Posterior vena cava (tissue), 2 donors: ENCODE results near the gene EIF3L. TPM values are rescaled to one million over a fixed set of nuclear protein-coding genes. Genes with fewer than 3 reads are reported as not detected.

Source experiments
- DNase-seq: peaks from one replicate; pipeline ENCODE4 v3.0.0-alpha.2; 2020; ENCODE audit warnings: low spot score
- intact Hi-C, 2 donors: fragments of 100-400 bp; cut with DNase I; formaldehyde crosslinking; loops; one replicate each; pipeline versions ENCODE4 v1.14.1 to v1.14.2; 2022 to 2023
- total RNA-seq, 2 donors: library from RNA; stranded (reverse); fragmentation: NEBNext Ultra II Directional; extraction: Animal tissue kit (Norgen Biotek cat#: 25700); gene quantifications; one replicate each; pipeline ENCODE4 v1.2.1, GENCODE V29; 2021
- donor health status: DM: yes; HTN: yes; CAD: no.
- donor health status: DM: yes; HTN: yes; CAD: no.

The EIF3L gene
- total RNA-seq, 2 donors from 2014 or later: 260 to 267 TPM

DNA sequence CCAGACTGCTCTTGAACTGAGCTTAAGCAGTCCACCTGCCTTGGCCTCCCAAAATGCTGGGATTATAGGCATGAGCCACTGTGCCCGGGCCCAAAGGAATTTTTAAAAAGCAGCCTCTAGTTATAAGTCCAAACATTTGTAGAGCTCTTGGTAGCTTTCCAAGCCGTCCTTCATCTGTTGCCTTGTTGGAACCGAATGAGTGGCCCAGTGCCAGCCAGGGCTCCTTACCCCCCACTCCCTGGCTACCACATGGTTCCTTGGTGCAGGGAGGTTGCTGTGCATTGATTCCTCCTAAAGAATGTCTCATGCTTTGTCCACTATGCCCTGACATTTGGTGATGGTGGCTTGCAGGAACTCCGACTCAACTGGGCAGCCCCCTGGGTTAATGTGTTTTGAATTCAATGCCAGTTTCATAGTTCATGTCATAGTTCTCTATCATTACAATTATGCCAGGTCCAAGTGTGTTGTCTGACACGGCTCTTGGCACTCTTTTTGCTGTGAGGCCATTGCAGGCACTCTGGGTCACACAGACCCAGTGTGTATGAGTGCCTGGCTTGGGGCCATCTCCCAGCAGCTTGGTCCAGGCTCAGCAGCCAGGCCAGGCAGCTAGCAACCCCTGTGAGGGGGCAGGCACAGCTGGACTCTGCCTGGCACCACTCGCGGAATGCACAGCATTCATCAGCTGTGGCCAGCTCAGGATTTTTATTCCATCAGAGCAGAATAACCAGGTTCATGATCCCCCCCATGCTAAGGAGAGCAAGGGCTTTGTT lies 43.5 kb downstream of the EIF3L start:
- intact Hi-C loops: no loop called here
- no peak for DNase-seq

DNA sequence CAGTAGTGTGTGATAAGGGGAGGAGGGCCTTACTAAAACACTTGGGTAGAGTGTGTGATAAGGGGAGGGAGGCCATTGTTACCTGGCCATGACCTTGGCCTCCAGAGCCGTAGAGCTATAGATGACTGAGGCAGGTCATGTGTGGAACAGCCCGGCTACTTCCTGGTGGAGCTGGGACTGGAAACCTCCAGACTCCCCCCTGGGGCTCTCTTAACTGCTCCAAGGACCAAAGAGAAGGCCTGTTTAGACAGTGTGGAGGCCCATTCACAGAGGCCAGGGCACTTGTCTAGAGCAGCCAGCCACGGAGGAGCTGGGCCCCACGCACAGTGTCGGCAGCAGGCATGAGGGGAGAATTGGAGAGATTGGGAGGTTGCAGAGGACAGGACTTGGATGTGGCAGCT lies 44.4 kb downstream of the EIF3L start:
- no peak for DNase-seq
- intact Hi-C loops: no loop called here

DNA sequence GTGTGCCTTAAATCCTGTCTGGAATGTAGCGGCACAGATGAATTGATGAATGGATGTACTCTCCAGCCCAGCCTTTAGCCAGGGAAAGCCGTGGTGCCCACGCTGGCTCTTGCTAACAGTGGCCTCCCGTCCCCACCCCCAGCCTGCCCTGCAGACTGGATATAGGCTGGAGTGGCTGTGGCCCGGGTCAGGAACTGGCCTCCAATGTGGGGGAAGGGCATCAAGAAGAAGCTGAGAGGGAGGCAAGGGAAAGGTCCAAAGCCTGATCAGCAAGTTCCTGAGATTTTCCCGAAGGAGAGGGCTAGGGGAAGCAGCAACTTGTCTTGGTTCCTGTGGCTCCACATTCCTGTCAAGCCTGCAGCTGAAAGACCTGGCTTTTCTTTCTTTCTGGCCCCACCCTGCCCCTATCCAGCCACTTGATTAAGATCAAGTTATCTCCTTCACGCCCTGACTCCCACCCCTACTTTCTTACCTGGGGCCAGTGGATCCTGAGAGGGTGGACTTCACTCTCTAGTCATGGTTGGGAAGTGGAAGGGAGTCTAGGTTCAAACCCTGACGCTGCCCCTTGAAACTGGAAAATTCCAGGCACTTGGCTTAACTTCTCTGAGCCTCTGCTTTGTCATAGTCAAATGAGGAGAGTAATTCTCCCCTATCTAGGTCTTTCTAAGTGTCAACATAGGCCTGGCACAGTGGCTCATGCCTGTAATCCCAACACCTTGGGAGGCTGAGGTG lies 45.9 kb downstream of the EIF3L start:
- intact Hi-C loops: no loop called here
- DNase-seq: no peak

DNA sequence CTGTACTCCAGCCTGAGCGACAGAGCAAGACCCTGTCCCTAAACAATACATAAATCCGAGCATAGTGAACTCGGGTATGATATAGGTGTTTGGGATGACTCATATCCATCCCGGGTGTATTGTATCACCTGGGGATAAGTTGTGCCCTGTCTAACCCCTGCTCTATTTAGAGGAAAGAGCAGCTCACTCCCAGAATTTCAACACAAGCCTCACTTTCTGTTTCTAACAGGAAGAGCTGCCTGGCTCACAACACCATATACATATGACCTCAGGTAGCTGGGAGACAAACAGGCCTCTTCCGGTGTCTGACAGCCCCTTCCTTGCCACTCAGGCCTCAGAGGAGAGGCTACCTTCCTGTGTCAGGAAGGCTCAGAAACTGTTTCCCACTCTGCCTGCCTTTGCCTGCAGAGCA lies 47.0 kb downstream of the EIF3L start:
- DNase-seq: no peak
- intact Hi-C loops: no loop called here

DNA sequence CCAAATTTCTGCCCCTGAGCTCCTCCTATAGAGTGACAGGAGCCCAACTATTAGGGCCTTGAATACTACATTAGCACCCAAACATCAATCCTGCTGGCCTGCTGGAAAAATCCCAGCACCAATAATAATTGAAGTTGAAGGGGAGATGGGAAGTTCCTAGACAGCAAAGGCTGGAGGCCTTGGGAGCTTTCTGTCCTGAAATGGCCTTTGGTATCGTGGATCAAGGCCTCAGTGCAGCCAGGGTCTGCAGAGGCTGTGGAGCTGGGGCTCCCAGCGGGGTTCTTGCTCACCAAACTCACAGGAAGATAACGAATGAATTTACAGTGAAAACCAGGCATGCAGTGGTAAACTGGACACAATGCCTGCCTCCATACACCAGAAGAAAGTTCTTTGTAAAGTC lies 47.7 kb downstream of the EIF3L start:
- intact Hi-C loops: no loop called here
- DNase-seq: no peak

DNA sequence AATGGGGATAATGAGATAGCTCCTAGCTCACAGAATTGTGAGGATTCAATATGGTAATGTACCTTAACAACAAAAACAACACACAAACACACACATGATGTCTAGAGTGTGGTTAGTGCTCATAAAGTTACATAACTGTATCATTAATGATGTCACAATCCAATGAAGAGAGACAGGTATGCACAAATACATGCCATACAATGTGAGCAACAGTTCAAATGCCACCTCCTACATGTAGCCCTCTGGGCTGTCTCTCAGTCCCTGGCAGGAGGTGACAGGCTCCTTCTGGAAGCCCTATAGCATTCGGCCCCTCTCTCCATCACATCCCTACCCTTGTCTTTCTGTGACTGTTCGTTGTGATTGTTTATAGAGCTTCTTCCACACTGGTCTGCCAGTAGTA lies 48.6 kb downstream of the EIF3L start:
- intact Hi-C loops: no loop called here
- DNase-seq: no peak

DNA sequence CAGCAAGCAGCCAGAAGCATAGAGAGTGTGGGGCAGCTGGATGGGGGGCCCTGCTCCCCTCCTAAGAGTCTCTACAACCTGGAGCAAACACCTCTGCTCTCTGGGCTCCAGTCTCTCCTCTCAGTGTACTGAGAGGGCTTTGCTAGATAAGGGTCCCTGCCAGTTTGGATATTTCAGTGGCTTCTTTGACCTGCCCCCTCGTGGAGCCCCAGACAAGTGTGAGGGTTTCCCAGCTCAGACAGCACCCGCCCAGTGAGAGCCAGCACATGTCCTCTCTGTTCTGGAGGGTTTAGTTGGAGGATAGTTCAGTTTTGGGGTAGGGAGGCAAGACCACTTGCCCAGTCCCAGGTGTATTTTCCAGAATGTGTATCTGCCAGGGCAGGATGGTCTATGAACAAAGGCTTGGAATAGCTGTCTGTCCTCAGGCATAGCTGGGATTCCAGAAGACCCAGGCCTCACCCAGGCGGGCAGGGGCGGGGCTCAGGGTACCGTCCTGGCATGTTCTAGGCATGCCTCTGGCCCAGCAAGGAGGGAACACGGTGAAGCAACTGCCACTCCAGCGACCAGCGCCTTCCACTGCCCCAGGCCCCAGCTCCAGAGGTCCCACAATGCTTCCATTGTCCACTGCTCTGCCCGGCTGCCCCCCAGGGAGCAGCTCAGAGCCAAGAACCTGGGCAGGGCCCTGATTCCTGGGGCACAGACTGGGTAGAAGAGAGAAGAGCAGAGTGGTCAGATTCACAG lies 49.4 kb downstream of the EIF3L start:
- DNase-seq: no peak
- intact Hi-C loops: no loop called here

DNA sequence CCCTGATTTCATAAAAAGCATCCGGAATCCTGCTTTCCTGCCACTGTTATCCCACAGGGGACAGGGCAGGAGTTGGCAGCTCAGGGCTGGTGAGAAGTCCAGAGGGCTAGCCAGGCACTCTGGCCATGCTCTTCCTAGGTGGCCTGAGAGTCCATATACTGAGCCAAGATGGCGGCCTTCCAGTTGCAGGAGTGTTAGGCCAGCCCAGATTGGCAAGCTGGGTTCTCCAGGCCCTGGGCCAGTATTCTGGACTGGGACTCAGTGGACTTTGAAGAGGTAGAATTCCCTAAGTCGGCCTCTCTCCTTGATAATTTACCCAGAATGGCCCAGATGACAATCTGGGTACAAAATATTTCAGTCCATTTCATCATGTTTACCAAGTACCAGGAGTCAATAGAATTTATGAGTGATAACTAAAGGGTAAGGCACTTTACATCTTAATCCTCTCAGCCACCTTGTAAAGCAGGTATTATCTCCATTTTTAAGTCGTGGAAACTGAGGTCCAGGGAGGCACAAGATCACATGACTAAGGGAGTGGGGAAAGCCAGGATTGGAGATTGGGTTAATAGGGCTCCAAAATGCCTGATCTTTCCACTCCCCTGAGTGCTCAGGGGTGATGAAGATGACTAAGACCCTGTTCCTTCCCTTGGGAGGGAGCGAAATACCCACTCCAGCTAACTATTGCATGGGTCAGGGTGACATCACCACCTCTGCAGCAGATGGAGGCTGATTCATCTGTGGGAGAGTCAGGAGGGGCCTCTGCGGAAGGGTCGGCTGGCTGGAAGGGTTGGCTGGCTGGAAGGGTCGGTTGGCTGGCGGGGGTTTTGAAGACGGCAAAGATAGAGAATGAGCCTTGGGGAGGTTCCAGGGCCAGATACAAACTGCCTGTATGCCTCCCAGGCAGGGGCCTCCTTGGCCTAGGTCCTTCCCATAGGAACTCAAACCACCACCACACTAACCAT lies 55.6 kb downstream of the EIF3L start:
- intact Hi-C loops: no loop called here
- peak; percentile 89 for DNase-seq

DNA sequence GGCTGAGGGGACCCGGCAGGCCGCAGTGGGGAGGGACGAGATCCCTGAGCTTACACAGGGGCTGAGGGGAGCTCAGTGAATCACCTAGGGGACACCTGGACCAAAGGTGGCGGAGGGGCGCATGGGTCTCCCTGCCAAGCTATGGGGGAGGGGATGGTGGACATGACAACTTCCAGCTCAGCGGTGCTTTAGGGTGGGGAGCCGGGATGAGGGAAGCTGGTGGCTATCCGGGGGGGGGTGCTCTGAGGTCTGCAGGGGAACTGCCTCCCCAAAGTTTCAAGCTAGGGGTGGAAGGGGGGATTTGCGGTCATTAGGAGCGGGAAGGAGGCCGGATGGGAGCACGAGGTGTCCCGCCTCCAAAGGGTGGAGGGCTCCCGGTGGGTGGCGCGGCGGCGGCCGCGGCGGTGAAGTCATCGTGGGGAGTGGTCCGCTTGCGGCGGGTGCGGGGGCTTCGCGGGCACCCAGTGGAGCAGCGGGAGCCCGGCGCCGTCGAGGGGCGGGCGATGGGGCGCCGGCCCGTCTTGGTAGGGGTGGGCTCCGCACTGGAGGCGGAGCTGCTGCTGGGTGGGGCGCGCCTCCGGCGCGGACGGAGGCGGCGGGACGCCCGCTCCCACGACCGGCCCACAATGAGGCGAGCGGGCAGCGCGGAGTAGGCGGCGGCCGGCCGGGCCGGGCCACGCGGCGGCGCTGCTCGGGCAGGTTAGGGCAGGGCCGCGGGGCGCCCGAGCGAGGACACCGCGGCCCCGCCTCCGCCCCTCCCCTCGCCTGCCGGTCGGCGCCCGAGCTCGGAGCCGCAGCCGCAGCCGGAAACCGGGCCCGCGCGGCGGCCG lies 56.5 kb downstream of the EIF3L start, which contains the start of gene MICALL1:
MICALL1 (plus strand) TSS at position 764 of the 830 bp plus-strand sequence. CDS start 126 bp downstream, outside the sequence.
- DNase-seq: no peak
- intact Hi-C loops: no loop called here

DNA sequence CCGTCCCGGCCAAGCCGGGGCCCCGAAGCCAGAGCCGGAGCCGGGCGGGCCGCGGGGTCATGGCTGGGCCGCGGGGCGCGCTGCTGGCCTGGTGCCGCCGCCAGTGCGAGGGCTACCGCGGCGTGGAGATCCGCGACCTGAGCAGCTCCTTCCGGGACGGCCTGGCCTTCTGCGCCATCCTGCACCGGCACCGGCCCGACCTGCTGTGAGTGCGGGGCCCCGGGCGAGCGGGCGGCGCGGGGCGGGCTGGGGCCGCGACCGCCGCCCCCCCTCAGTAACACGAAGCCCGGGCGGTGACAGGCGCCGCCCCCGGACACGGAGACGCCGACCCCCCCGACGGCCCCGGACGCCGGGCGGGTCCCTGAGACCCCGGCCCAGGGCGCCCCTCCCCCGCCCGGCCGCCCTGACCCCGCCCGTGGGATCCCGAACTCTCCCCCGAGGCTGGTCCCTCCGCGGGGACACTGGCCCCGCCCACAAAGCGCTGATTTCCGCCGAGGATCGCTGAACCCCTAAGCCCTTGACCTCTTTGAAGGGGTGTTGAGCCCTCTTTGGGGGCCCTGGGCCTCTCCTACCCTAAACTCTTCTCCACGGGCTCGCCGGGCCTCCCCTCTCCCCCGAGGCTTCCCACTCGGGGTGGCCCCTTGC lies 57.3 kb downstream of the EIF3L start:
- no peak for DNase-seq
- intact Hi-C loops: no loop called here

DNA sequence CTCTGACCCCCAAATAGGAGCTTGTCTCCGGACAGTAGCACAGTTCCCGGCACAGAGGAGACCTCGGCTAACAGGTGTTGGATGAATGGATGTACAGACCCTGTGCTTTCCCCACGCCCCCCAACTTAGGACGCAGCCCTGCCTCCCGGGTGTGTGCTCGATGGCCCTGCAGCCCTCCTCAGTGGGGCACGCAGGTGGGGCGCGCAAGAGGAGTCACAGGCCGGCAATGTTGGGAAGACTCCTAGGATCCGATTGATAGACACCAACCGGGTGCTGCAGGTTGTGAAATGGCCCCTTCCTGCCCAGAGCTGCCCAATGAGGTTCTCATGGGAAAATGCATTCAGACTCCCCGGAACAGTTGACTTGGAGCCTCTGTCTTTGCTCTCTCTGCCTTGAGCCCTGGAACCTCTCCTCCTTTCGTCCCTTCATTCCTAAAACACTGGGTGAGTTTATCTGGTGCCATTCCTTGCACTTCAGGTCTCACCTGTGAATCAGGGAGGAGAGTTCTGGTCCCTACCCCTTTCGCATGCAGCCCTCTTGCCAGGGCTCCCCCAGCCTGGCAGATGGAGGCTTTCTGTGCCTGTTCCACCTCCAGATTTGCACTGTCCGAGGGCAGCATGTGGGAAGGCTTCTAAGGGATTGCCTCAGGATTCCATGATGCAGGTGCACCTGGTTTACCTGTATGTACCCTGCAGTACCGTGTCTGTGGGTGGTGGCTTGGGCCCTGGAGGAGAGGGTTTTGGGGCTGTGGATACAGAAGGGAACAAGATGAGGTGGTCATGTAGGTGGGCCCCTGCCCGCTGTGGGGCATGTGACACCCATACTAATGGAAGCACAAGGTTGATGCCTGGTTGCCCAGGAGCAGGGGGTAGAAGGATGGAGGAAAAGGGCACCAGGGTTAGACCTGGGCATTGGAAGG lies 58.1 kb downstream of the EIF3L start:
- no peak for DNase-seq
- intact Hi-C loops: no loop called here

DNA sequence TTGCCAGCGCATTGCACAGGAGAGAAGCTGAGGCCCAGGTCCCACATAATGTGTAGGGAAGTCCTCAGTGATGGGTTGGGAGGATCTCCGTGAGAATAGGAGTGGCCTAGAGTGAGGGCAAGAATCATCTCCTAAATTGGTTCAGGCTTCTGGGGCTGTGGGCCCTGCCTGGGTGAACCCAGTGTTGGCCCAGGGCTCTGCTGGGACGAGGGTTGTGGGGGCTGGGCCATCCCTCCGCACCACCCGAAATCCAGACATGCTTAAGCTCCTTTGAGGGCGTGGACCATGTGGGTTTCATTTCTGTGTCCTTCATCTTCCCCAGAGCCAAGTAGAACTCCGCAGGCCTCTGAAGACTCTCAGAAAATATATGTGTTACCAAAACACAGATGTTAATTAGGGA lies 60.5 kb downstream of the EIF3L start:
- DNase-seq: no peak
- intact Hi-C loops: no loop called here

DNA sequence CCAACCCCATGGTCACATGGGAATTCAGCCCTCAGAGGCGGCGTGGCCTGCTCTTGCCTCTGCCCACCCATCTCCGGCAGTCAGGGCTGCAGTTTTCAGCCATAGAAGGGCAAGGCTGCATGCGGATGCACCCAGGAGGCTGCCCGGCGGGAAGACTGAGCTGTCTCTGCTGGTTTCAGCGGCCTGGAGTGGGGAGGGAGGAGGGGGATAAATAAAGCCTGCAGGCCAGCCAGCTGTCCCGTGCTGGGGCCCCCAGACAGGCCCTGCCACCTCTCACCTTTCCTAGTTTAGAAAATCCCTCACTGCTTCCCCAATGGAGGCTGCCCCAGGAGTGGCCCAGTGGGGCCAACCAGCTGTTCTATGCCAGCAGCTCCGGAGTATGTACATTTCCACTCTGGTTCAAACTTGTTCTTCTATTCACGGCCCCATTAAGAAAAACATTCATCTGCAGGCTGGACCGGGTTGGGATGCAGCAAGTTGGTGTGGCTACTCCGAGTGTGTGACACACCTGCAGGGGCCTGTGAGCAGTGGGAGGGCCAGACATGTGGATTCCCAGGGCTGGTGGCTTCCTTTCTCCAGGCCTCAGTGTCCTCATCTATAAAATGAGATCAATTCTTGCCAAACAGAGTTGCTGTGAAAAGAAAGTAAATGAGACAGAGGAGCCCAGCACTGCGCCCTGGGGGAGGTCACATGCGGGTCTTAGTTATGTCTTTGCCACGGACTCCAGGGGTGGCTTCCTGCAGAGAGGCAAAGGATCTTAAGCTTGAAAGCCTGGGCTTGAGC lies 61.9 kb downstream of the EIF3L start:
- intact Hi-C loops: no loop called here

DNA sequence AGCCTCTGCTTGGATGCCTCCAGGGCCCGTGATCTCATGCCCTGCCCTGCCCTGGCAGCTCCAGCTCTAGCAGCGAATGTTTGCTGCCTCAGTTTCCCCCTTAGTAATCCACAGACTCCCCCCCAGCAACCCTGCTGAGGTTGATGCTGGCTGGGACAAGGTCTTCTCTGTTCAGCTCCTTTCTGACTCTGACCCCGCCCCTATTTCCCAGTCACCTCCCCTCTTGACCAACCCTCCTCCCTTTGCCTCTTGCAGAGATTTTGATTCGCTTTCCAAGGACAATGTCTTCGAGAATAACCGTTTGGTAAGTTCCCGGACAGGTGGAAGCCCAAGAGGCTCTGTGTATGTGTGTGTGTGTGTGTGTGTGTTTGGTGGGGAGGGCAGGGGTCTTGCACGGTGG lies 62.5 kb downstream of the EIF3L start:
- no peak for DNase-seq
- intact Hi-C loops: no loop called here

More for the DNA sequence above, 61.9 kb downstream of the EIF3L start:
- no peak for DNase-seq

DNA sequence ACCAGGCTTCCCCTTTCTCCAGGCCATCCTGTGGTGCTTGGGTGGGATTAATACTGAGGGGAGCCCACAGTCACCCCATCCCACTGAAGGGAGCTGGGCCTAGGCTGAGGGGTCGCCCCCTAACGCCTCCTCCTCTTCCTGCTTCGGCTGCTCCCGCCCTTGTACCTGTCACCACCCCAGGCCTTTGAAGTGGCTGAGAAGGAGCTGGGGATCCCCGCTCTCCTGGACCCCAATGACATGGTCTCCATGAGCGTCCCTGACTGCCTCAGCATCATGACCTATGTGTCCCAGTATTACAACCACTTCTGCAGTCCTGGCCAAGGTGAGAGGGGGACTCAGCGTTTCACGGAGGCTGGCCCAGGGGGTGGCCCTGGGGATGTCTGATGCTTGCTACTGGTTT lies 63.0 kb downstream of the EIF3L start:
- intact Hi-C loops: no loop called here
- DNase-seq: no peak

DNA sequence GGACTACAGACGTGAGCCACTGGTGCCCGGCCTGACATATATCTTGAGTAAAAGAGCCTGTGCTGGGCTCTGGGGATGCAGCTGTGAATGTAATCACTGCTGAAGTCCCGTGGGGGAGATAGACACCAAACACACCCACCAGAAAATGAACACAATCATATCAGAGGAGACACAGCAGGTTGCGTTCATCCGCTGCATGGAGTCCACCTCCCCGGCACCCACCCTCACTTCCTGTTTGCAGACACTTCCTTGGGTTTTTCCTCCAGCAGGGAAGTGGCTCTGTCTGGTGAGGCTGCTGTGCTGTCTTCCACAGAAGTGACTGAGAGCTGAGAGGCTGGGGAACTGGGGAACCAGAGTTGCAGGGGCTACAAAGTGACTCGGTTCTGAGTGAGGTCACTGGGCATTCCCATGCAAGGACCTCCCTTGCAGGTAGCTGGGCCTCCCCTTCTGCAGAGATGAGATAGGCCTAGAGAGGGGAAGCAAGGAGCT lies 64.1 kb downstream of the EIF3L start:
- DNase-seq: no peak
- intact Hi-C loops: no loop called here
